ENCODE results near the gene KDF1.

DNA sequence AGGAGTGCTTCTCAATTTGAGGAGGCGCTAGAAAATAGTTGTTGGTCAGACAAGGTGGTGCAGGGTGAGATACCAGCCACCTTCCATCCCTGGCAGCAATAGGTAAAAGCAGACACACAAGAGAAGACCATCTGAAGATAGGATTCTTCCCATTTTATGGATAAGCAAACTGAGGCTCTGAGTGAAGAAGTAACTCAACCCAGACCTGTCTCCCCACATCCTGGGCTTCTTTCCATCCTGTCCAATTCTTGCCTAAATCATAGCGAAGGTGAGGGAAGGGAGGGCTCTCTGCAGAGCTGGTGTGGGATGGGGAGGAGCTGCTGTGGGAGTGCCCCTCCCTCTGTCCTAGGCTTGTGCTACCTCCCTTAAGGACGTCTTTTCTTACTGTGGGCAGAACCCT, 11.3 kb upstream of the KDF1 start:
- TF ChIP-seq, protein P1, sequence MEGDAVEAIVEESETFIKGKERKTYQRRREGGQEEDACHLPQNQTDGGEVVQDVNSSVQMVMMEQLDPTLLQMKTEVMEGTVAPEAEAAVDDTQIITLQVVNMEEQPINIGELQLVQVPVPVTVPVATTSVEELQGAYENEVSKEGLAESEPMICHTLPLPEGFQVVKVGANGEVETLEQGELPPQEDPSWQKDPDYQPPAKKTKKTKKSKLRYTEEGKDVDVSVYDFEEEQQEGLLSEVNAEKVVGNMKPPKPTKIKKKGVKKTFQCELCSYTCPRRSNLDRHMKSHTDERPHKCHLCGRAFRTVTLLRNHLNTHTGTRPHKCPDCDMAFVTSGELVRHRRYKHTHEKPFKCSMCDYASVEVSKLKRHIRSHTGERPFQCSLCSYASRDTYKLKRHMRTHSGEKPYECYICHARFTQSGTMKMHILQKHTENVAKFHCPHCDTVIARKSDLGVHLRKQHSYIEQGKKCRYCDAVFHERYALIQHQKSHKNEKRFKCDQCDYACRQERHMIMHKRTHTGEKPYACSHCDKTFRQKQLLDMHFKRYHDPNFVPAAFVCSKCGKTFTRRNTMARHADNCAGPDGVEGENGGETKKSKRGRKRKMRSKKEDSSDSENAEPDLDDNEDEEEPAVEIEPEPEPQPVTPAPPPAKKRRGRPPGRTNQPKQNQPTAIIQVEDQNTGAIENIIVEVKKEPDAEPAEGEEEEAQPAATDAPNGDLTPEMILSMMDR (IDR thresholded peaks at IDR 0.05; ENCODE audit: low read depth, low read length): no peak
- TF ChIP-seq EZH2phosphoT487 (IDR thresholded peaks at IDR 0.05; ENCODE audit: low read depth): no peak
